Colon (tissue), 2 donors: ENCODE results near the gene HCN3.

ENCODE experiments used
- FAIRE-seq: peaks from 2 replicates; lab custom pipeline; 2012; peaks lifted over from hg19 to GRCh38; lab: Jason Lieb, UNC
- donor health status: control.
- donor health status: control.

Gene HCN3

GRCh38 chr1:155254714-155255242 lies 22.5 kb upstream of the HCN3 start:
- no peak for FAIRE-seq

- no peak for FAIRE-seq
These were observed 21.8 kb upstream of the HCN3 start, which contains the start of gene ENTREP3 for GRCh38 chr1:155255243-155256007. Gene ENTREP3 (minus strand): TSS chr1:155255483. CDS start chr1:155254877, 606 bp downstream.

- no peak for FAIRE-seq
These were observed 21.0 kb upstream of the HCN3 start for GRCh38 chr1:155256058-155256852.

- no peak for FAIRE-seq
These were observed 17.0 kb upstream of the HCN3 start for GRCh38 chr1:155260276-155260675.

GRCh38 chr1:155261493-155261851 lies 15.8 kb upstream of the HCN3 start:
- no peak for FAIRE-seq

GRCh38 chr1:155261852-155262673 lies 15.2 kb upstream of the HCN3 start, which contains the start of gene SCAMP3:
Gene SCAMP3 (minus strand): TSS chr1:155262360. CDS start chr1:155262151, 209 bp downstream.
- no peak for FAIRE-seq

GRCh38 chr1:155263067-155263466 lies 14.2 kb upstream of the HCN3 start:
- no peak for FAIRE-seq

- no peak for FAIRE-seq
These were observed 10.7 kb upstream of the HCN3 start for GRCh38 chr1:155266553-155266952.

- FAIRE-seq, result no peak
These were observed 9.9 kb upstream of the HCN3 start for GRCh38 chr1:155267373-155267772.

GRCh38 chr1:155268630-155269029 lies 8.6 kb upstream of the HCN3 start:
- FAIRE-seq, result no peak

GRCh38 chr1:155269381-155269780 lies 7.9 kb upstream of the HCN3 start:
- FAIRE-seq, result no peak

GRCh38 chr1:155272466-155273342 lies 4.6 kb upstream of the HCN3 start:
- no peak for FAIRE-seq

GRCh38 chr1:155273343-155274245 lies 3.7 kb upstream of the HCN3 start, which contains the start of gene CLK2:
Gene CLK2 (minus strand): TSS chr1:155273504. CDS start chr1:155270977, 2,527 bp downstream.
- FAIRE-seq, result no peak

GRCh38 chr1:155277902-155278688 lies 832 bp downstream of the HCN3 start:
- FAIRE-seq, result no peak

- FAIRE-seq, result no peak
These were observed 1.5 kb downstream of the HCN3 start for GRCh38 chr1:155278689-155279160.

GRCh38 chr1:155279268-155279667 lies 2.0 kb downstream of the HCN3 start:
- no peak for FAIRE-seq

- FAIRE-seq, result no peak
These were observed 5.3 kb downstream of the HCN3 start for GRCh38 chr1:155282488-155283091.

- FAIRE-seq, result no peak
These were observed 7.2 kb downstream of the HCN3 start for GRCh38 chr1:155284476-155284875.

- FAIRE-seq, result no peak
These were observed 7.8 kb downstream of the HCN3 start for GRCh38 chr1:155285063-155285462.
